K562 (cell line): ENCODE results near the gene GCA.

Experiments used
- BDP1 ChIP-seq: IDR thresholded peaks from 3 replicates; pipeline ENCODE4 v1.6.1; 2011; ENCODE audit not compliant: insufficient read length, insufficient read depth
- CTCF ChIP-seq, 3 experiments: IDR thresholded peaks in 2 of 3; conservative IDR thresholded peaks in 1 of 3; 2 replicates each; pipeline ENCODE4 v1.5.1; 2011 to 2012; ENCODE audit warnings: low read length in 3 of 3, mild to moderate bottlenecking in 3 of 3, control low read depth in 2 of 3, improper control_type of control experiment in 1 of 3, inconsistent platforms in 1 of 3, low read depth in 1 of 3, mixed read lengths in 1 of 3, moderate library complexity in 1 of 3; ENCODE audit not compliant: insufficient read depth in 2 of 3
- CXXC5 ChIP-seq: fragments of 250-450 bp; sonication (Bioruptor Pico); IDR thresholded peaks from 2 replicates; pipeline ENCODE4 v1.8.0; 2022; ENCODE audit warnings: inconsistent platforms, mild to moderate bottlenecking, moderate library complexity
- MEF2A ChIP-seq: IDR thresholded peaks from 2 replicates; pipeline ENCODE4 v1.6.1; 2011; ENCODE audit warnings: low read depth, mild to moderate bottlenecking, low read length, moderate library complexity; ENCODE audit not compliant: control insufficient read depth
- SETDB1 ChIP-seq: IDR thresholded peaks from one replicate; pipeline ENCODE4 v1.6.1; 2012; ENCODE audit warnings: low read length, control low read depth, inconsistent platforms
- ZNF24 ChIP-seq: fragments of 450-650 bp; IDR thresholded peaks from 2 replicates; pipeline ENCODE4 v1.6.1; 2016
- TF ChIP-seq, protein P1 (sequence below): fragments of 450-650 bp; IDR thresholded peaks from 2 replicates; pipeline ENCODE4 v1.6.1; 2016; ENCODE audit warnings: mild to moderate bottlenecking

GRCh38 chr2:162327806-162328205, 16.1 kb upstream of the GCA start:
- no peak for TF ChIP-seq SETDB1
- TF ChIP-seq, protein P1, sequence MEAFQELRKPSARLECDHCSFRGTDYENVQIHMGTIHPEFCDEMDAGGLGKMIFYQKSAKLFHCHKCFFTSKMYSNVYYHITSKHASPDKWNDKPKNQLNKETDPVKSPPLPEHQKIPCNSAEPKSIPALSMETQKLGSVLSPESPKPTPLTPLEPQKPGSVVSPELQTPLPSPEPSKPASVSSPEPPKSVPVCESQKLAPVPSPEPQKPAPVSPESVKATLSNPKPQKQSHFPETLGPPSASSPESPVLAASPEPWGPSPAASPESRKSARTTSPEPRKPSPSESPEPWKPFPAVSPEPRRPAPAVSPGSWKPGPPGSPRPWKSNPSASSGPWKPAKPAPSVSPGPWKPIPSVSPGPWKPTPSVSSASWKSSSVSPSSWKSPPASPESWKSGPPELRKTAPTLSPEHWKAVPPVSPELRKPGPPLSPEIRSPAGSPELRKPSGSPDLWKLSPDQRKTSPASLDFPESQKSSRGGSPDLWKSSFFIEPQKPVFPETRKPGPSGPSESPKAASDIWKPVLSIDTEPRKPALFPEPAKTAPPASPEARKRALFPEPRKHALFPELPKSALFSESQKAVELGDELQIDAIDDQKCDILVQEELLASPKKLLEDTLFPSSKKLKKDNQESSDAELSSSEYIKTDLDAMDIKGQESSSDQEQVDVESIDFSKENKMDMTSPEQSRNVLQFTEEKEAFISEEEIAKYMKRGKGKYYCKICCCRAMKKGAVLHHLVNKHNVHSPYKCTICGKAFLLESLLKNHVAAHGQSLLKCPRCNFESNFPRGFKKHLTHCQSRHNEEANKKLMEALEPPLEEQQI: no peak
- TF ChIP-seq MEF2A: no peak
- no peak for TF ChIP-seq BDP1
- TF ChIP-seq ZNF24: no peak
- no peak for TF ChIP-seq CTCF (IDR thresholded peaks at IDR 0.05 in 2 of 3, conservative IDR thresholded peaks at IDR 0.05 in 1 of 3; ENCODE audit: insufficient read depth in 2 of 3, low read depth in 1 of 3, low read length in 3 of 3)
- TF ChIP-seq CXXC5: no peak
